GM19395 (cell line): Measurements from ENCODE around the gene VAMP2.
"Not testable (repeated sequence)": the region's sequence is repeated elsewhere in the genome, so short reads cannot be mapped to it uniquely, and the experiment has no call there.

Experiments used
- ATAC-seq: cut with Tn5 transposase; IDR thresholded peaks from one replicate; pipeline ENCODE4 v1.9.1; 2021; ENCODE audit warnings: mild to moderate bottlenecking, moderate library complexity; ENCODE audit not compliant: unreplicated experiment

Gene VAMP2

DNA sequence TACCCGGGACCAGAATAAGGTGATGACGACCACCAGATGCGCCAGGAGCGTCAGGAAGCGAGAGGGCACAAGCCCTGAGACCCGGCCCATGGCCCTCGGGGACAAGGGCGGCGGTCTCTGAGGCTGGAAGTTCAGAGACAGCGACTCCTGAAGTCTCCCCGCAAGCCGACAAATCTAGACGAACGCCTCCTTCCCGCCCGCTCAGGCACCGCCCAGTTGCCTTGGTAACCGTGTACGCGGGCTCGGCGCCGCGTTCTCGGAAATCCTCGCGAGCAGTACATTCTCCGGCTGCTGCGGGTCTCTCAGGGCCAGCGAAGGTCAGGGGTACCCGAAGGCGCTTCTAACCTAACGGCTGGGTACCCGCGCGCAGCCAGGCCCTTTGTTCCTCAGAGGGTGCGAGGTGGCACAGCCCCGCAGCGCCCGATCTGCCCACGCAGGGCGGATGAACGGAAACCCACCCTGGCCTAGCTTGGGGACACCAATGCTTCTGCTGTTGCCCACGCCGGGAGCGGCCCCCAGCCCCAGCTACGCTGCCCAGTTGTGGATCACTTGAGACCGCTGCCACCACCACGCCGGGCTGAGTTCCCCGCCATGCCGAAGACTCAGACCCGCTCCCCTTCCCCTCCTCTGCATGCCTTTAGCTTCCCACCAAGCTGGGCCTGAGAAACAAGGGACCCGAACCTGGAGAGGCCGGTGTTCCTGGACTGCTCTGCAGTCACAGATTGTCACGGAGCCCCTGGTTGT is 13.6 kb upstream of the VAMP2 start, which contains the start of gene TMEM107:
TMEM107 (minus strand) TSS at position 184 of the 744 bp plus-strand sequence; CDS start at position 90, 94 bp downstream.
- ATAC-seq = peak; percentile 37

GRCh38 chr17:8175795-8176196 is 13.0 kb upstream of the VAMP2 start:
- peak; percentile 18 for ATAC-seq

DNA sequence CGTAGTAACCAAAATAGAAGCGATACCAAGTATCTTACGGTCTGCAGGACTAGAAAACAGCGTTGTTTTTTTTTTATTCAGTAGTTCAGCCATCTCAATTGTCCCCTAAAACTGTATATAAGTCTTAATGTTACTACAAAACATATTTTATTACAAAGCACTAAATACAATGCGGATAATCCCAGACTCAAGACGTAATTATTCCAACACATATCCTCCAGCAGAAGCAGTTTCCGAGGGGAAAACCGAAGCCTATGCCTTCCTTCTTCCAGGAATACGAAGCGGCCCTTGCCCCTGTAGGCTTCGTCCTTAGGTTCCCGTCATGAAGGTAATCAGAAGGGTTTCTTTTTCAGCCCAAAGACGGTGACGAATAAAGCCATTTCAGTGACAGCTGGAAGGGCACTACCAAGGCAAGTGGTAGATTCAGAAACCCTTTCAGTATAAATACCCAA is 11.1 kb upstream of the VAMP2 start:
- no peak for ATAC-seq

DNA sequence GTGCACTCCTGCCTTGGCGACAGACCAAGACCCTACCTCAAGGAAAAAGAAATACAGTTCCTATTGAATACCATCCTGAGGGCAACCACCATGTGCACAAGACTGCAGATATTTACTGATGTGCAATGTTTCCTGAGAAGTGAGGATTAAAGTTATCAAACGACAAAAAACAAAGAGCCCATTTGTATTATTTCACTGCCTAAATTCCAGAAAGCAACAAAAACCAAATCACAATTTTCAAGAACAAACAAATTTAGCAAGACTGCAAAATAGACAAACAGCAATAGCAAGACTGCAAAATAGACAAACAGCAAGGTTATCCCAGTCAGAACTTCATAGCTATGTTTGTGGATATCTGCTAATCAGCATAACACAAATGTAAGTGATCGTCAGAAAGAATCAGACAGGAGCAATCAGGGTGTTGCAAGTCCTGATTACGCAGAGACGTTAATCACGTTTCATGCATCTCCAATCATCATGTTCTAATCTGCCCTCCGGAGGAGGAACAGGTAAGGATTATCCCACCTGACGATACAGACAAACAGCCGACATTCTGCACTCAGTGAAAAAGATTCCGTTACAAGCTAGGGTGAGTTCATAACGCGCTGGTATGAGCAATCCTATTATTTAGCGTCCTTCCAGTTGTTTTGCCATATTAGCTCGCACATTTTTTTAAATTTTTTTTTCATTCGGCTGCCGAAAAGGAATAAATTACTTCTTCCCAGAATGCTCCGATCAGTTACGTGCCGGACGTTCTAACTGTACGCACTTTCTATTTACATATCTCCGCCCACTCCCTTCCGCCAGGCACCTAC is 10.5 kb upstream of the VAMP2 start:
- peak; percentile 81 for ATAC-seq

GRCh38 chr17:8170186-8170585 is 7.4 kb upstream of the VAMP2 start:
- ATAC-seq = not testable (repeated sequence)

DNA sequence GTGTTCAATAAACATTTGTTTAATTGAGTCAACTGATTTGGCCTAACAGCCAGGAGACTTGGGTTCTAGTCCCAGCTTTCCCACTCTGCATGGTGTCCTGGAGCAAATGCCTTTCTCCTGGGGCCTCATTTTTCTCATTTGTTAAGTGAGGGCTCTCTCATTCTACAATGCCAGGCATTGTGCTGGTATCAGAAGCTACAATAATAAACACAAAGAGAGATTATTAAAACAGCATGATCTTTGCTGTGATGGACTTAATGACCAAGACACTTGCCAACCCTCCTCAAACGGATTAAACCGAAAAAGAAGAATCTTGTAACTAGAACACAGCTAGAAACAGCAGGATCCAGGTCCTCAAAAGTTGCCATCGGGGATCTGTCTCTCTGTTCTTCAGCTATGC is 4.8 kb upstream of the VAMP2 start:
- ATAC-seq = no peak

DNA sequence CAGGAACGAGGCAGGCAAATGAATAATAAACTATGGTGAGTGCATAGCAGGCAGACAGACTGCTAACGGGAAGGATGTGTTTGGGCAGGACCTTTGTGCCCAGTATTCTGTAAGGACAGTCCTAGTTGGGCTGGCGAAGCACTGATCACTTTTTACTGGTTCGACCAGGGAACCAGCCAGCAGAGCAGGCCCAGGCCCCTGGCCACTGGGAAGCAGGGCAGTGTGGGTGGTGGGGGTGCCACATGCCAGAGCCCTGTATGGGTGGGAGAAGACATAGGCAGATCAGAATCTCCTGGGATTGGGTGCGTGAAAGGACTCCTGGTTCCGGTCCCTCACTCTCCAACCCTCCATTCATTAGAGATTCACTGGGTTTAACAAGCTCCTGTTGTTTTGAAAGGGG is 4.0 kb upstream of the VAMP2 start:
- ATAC-seq = no peak

GRCh38 chr17:8164815-8165131 is 2.0 kb upstream of the VAMP2 start:
- ATAC-seq = no peak

GRCh38 chr17:8163978-8164814 is 1.4 kb upstream of the VAMP2 start:
- no peak for ATAC-seq

DNA sequence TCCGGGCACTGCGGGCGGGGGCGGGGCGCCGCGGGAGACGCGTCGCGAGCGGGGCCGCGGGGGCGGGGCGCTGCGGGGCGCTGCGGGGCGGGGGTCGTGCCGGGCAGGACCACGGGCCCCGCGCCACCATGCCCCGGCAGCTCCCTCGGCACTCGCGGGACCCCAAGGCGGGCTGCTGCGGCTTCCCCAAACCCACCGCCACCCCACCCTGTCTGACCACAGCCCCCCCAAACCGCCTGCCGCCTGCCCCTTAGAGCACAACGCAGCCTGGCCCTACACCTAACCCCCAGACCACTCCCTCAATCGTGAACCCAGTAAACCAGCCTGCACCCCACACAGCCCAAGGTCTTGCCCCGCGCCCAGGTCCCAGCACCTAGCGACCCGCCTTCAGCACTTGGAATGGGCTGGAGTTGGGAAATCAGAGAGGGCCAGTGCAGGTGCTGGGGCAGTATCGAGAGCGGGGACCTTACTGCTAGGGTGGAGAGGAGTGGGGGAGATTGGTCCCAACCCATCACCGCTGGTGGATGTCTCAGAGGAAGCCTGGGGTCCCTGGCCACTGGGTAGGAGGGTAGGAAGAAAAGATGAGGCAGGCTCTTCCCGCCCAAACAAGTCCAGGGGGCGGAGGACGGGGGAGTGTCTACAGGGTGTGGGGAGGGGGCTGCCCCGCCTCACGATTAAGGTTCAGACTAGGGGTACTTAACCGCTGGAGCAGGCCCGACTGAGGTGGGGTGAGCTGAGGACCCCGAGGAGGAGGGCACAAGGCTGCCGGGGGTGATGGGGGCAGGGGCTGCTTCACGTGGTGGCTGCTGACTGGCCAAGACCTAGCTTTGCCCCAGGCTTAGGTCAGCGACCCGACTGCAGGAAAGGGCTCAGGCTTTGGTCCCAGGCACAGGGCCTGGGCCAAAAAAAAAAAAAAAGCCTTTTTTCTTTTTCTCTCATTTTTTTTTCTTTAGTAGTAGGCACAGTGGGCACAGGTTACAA is 539 bp upstream of the VAMP2 start:
- no peak for ATAC-seq

- no peak for ATAC-seq
Measured at GRCh38 chr17:8161289-8162232, 1.2 kb downstream of the VAMP2 start.

GRCh38 chr17:8160741-8161221 is 2.0 kb downstream of the VAMP2 start:
- no peak for ATAC-seq

- ATAC-seq = no peak
Measured at GRCh38 chr17:8160224-8160577, 2.5 kb downstream of the VAMP2 start.

- no peak for ATAC-seq
Measured at GRCh38 chr17:8159459-8160223, 3.1 kb downstream of the VAMP2 start.

GRCh38 chr17:8159032-8159400 is 3.7 kb downstream of the VAMP2 start:
- no peak for ATAC-seq

DNA sequence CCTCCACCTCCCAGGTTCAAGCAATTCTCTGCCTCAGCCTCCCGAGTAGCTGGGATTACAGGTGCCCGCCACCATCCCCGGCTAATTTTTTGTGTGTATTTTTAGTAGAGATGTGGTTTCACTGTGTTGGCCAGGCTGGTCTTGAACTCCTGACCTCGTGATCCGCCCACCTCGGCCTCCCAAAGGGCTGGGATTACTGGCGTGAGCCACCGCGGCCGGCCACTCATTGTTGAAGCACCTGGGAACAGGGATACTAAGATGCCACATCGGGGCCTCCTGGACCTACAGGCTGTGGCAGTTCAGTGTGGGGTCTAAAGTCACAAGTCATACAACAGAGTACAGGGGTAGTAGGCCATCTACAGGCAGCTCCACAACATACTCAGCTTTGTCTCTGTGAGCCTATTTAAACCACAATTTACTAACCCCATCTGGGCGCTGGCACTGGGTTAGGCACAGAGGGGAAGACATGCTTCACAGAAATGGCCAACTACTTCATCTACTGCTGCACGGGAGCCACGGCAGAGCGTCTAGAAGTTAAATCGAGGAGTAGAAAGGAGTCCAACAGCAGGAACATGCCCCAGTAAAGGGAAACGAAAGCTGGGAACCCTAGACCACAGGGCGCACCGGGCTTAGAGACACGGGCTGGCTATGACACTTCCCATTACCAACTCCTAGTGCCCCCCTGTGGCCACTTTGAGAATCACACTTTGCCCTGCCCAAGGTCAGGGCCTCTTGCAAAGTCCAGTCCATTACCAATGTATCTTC is 4.3 kb downstream of the VAMP2 start:
- ATAC-seq = no peak

- ATAC-seq = peak; percentile 71
Measured at GRCh38 chr17:8156246-8156992, 6.3 kb downstream of the VAMP2 start.
